GM18870 (cell line): ENCODE measurements around the gene TNFRSF13B.
A peak's percentile ranks its signal among the peaks of the same experiment; 100 is the strongest.
"Not testable (repeated sequence)": the region's sequence is repeated elsewhere in the genome, so short reads cannot be mapped to it uniquely, and the experiment has no call there.

ENCODE experiments used
- ATAC-seq: cut with Tn5 transposase; IDR thresholded peaks from one replicate; pipeline ENCODE4 v1.9.1; 2021; ENCODE audit warnings: moderate library complexity; ENCODE audit not compliant: unreplicated experiment

The TNFRSF13B gene

GRCh38 chr17:17007891-17008290 is 36.0 kb upstream of the TNFRSF13B start:
- ATAC-seq = not testable (repeated sequence)

DNA sequence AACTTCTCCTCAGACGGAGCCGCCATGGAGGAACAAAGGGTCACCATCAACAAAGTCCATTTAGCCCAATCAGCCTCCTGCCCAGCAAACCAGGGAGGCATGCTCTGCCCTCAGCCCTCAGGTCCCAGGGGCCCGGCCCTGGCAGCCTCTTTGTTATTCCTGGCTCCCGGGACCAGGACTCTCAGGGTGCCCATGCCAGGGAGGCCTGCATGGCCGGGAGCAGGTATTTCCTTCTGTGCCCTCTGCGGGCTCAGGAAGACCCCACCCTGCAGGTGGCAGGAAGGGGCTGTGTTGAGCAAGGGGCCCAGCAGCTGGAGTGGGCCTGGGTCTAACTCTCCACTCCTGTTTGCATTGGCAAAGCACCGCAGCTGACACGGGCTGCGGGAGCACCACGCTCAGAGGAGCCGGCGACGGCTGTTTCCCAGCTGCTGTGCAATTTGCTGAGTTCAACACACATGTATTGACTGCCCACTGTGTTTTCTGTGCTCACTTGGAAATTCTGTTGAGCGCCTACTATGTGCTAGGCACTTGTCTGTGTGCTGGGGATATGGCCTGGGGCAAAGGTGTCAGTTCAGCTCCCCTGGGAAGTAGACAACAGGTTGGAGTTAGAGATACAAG is 33.2 kb upstream of the TNFRSF13B start:
- ATAC-seq = not testable (repeated sequence)

GRCh38 chr17:17004251-17004996 is 32.5 kb upstream of the TNFRSF13B start:
- no peak for ATAC-seq

GRCh38 chr17:17002731-17003715 is 31.1 kb upstream of the TNFRSF13B start:
- ATAC-seq = not testable (repeated sequence)

- no peak for ATAC-seq
Observed at GRCh38 chr17:17001874-17002520, 30.1 kb upstream of the TNFRSF13B start.

- ATAC-seq = no peak
Observed at GRCh38 chr17:17001076-17001777, 29.3 kb upstream of the TNFRSF13B start.

- ATAC-seq = no peak
Observed at GRCh38 chr17:16999931-17000625, 28.2 kb upstream of the TNFRSF13B start.

DNA sequence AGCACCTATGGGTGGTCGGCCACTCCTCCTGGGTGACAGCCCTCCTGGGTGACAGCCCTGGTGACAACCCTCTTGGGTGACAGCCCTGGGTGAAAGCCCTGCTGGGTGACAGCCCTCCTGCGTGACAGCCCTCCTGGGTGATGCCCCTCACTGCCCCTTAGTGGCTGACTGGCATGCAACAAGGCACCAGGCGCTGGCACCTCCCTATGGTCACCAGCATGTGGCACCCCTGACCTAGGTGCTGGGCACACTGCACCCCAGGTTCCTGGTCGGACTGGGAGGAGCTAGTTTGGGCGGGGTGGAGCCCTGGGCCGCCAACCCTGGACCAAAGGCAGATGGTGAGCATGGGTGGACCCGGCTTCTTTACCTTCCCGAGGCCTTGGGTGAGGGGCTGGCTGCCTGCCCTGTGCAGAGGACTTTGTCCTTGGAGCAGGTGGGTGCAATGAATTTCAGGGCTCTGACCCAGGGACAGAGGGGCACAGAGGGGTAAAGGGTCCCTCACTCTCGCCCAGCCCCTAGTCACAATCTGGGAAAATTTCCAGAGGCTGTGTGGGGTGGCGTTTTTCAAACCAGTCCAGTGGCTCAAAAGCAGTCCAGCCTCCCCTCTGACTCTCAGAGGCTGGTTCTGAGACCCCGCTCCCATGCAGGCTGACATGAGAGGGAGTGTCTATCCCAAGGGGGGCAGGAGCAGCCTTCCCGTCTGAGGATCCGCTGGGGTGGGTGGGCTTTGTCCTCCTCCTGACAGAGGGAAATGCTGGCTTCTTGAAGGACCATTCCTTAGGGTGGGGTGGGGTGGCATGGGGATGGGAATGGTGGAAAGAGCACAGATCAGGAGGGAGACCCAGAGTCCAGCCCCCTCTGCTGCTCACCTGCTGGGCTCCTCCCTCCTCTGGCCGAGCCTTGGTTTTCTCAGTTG is 25.9 kb upstream of the TNFRSF13B start:
- ATAC-seq = no peak

DNA sequence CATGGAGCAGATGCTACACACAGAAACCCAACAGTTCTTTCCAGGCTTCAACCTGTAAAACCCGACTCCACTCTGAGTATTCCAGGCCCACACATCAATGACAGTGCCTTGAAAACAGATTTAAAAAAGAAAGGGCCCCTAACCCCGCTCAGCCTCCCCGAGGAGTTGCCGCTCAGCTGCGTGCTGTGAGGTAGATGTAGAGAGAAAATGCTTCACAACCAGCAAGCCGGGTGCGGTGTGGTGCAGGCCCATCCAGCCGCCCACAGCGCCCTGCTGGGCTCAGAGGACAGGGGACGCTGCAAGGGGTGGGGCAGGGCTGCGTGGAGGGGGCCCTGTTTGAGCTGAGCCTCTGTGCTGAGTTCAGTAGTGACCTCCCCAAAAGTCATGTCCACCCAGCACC is 24.8 kb upstream of the TNFRSF13B start:
- not testable (repeated sequence) for ATAC-seq

GRCh38 chr17:16995930-16996329 is 24.0 kb upstream of the TNFRSF13B start:
- ATAC-seq = no peak

GRCh38 chr17:16994631-16995030 is 22.7 kb upstream of the TNFRSF13B start:
- no peak for ATAC-seq

DNA sequence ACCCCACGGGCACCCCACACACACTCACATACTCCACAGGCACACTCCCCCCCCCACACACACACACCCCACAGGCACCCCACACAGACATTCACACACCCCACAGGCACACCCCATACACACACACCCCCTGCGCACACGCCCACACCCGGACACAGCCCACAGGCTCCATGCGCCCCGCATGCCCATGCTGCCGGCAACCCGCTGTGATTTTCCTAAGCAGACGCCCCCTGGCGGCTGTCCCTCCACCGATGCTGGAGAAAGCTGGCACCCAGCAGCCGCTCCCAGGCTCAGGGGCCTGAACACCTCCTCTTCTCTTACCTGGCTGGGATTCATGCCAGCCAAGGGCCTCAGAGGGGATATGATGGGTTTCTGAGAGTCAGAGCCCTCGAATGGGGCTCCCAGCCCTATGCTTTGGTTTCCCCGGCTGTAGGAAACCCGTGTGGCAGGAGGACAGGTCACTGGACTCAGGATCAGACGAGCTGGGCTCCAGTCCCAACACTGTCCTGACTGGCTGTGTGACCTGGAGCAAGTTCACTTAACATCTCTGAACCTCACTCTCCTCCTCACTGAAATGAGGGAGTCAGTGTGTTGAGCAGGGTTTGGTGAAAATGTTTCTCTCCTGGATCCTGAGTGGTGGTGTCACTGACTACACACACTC is 19.6 kb upstream of the TNFRSF13B start:
- ATAC-seq = no peak

DNA sequence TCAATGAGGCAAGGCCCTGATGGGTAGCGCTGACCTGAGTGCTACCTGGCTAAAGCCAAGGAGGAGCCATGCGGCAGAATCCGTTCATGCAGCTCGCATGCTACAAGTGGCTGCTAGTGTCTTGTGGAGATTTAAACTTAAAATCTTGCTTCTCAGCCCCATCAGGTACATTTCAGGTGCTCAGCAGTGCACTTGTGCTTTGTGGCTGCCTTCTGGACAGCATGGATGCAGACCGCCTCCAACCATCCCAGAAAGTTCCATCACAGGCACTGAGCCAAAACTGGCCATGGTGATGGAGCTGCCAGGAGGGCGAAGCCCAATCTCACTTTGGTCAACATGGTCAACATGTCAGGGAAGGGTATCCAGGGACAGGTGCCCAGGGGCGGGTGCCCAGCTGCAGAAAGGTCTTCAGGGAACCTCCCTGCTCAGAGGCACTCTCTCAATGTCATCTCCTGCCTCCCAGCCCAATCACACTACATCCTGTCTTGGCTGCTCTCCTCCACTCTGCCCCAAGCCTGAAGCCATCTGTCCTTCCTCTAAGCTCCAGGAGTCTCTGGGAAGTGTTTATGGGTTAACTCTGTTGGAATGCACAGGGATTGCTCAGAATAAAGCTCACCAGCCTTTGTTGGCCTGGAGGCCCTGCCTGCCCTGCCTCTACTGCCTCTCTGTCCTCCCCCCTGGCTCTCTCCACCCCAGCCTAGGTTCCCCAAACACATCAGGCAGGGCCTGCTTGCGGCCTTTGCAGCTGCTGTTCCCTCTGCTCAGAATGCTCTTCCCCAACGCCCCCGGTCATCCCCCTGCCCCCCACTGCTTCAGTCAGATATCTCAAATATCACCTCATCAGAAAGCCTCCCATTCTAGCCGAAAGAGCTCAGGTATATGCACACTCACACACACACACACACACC is 18.3 kb upstream of the TNFRSF13B start:
- ATAC-seq = no peak

DNA sequence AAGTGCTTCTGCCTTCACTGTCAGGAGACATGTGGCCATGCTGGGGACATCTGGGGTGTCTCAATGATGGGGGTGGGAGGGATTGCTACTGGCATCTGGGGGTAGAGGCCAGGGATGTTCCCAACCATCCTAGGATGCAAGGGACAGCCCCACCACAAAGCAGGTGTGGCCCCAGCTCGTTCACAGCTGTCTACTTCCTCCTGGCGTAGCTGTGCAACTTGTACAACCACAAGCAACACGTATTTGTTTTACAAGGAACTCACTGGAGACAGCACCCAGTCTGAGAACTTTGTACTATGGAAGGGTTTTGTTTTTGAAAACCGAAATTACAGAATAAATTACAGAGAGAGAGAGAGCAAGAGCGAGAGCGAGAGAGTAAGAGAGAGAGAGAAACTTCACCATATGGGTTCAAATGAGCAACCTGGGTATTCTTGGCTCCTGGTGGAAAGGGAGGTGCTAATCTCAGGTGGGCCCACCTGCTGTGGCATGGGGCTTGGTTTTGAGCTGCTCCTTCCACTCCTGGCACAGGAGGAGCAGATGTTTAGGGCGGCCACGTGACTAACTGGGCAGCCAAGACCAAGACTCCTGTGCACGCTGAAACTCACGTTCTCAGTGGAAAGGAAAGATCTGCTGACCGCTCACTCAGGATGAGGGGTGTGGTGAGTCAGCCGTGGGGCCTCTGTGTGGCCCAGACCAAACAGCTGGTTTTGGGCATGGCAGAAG is 17.5 kb upstream of the TNFRSF13B start:
- ATAC-seq = peak; percentile 28

GRCh38 chr17:16988749-16989229 is 16.9 kb upstream of the TNFRSF13B start:
- ATAC-seq = peak; percentile 10
